Hypothalamus (tissue), 51 donors: ENCODE data around the gene TRPM3.

ENCODE experiments used
- DNase-seq, 51 donors: peaks; one replicate each; lab custom pipeline; 2025; lab: John Stamatoyannopoulos, UW

The TRPM3 gene

GRCh38 chr9:71105192-71105591 lies 16.2 kb downstream of the TRPM3 start:
- no peak for DNase-seq

- no peak for DNase-seq
These were observed 22.6 kb downstream of the TRPM3 start for GRCh38 chr9:71098801-71099200.

GRCh38 chr9:71097671-71098070 lies 23.8 kb downstream of the TRPM3 start:
- DNase-seq: no peak

- peak in 23 of 51 donors; percentile 4 to 48 (median 15) for DNase-seq
These were observed 24.9 kb downstream of the TRPM3 start for GRCh38 chr9:71096421-71097108.

- DNase-seq: no peak
These were observed 26.6 kb downstream of the TRPM3 start for GRCh38 chr9:71094708-71095251.

- DNase-seq: no peak
These were observed 30.5 kb downstream of the TRPM3 start for GRCh38 chr9:71090896-71091295.

GRCh38 chr9:71079451-71079850 lies 42.0 kb downstream of the TRPM3 start:
- DNase-seq: no peak

- peak in 2 of 51 donors; percentile 7 to 19 for DNase-seq
These were observed 45.3 kb downstream of the TRPM3 start for GRCh38 chr9:71076096-71076495.

GRCh38 chr9:71073494-71073893 lies 47.9 kb downstream of the TRPM3 start:
- no peak for DNase-seq

- DNase-seq: no peak
These were observed 48.8 kb downstream of the TRPM3 start for GRCh38 chr9:71072587-71072986.

- no peak for DNase-seq
These were observed 49.8 kb downstream of the TRPM3 start for GRCh38 chr9:71071633-71072032.

- DNase-seq: no peak
These were observed 62.8 kb downstream of the TRPM3 start for GRCh38 chr9:71058660-71059059.

- DNase-seq: no peak
These were observed 69.1 kb downstream of the TRPM3 start for GRCh38 chr9:71052287-71052686.

GRCh38 chr9:71048280-71048679 lies 73.1 kb downstream of the TRPM3 start:
- no peak for DNase-seq

- DNase-seq: no peak
These were observed 78.9 kb downstream of the TRPM3 start for GRCh38 chr9:71042448-71042990.

GRCh38 chr9:71037521-71037920 lies 83.9 kb downstream of the TRPM3 start:
- DNase-seq: no peak

GRCh38 chr9:71036501-71036900 lies 84.9 kb downstream of the TRPM3 start:
- peak in 8 of 51 donors; percentile 2 to 55 (median 21) for DNase-seq

GRCh38 chr9:71032779-71033178 lies 88.6 kb downstream of the TRPM3 start:
- DNase-seq: no peak

GRCh38 chr9:71025728-71026127 lies 95.7 kb downstream of the TRPM3 start:
- DNase-seq: no peak

- DNase-seq: no peak
These were observed 96.2 kb downstream of the TRPM3 start for GRCh38 chr9:71025201-71025600.

GRCh38 chr9:71010258-71010657 lies 111.2 kb downstream of the TRPM3 start:
- DNase-seq: no peak

GRCh38 chr9:71005456-71005855 lies 116.0 kb downstream of the TRPM3 start:
- no peak for DNase-seq
